H1 (cell line): ENCODE measurements around the gene PHOX2A. TPM values are rescaled to one million over a fixed set of nuclear protein-coding genes. Genes with fewer than 3 reads are reported as not detected.

ENCODE experiments used
- EGR1 ChIP-seq: IDR thresholded peaks from 2 replicates; pipeline ENCODE4 v1.6.1; 2011; ENCODE audit warnings: low read depth, low read length, borderline replicate concordance
- polyA plus RNA-seq, 7 experiments: library from polyadenylated mRNA; depleted of rRNA in 3 of 7; stranded (reverse) in 5 of 7; unstranded in 2 of 7; fragments of >200 nt in 5 of 7; fragments of 200-250 nt in 2 of 7; gene quantifications; 1 replicate in 5 of 7; 2 replicates in 1 of 7; 4 replicates in 1 of 7; pipeline versions ENCODE4 v1.2.1 to v1.2.3, GENCODE V29; 2011 to 2013; ENCODE audit warnings: missing spikeins in 2 of 7, mixed read lengths in 2 of 7
- total RNA-seq: library from RNA; stranded (reverse); fragmentation: NEBNext Ultra II Directional; extraction: Animal tissue kit (Norgen Biotek cat#: 25700); gene quantifications from 2 replicates; pipeline ENCODE4 v1.2.1, GENCODE V29; 2021

PHOX2A gene
- total and polyA plus RNA-seq, 2 of the 8 experiments (the other 6 are each of a cell fraction or from before 2014, with no cell fraction given): 0.67 TPM; not detected in 1

DNA sequence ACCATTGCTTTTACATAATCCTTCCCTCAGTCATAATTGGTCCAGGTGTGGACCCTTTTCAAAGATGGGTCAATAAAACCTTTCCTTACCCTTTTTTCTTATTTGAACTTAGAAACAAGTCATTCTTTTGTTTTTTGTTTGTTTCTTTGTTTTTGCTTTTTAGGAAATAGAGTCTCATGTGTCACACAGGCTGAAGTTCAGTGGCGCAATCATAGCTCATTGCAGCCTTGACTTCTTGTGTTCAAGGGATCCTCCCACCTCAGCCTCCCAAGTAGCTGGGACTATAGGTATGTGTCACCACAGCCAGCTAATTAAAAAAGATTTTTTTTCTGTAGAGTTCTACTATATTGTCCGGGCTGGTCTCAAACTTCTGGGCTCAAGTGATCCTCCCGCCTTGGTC lies 9.4 kb upstream of the PHOX2A start (continued):
- TF ChIP-seq EGR1: no peak
